HG03060 (cell line): ENCODE results near the gene TROAP.
"Not testable (repeated sequence)": the region's sequence is repeated elsewhere in the genome, so short reads cannot be mapped to it uniquely, and the experiment has no call there.

Experiments used
- ATAC-seq: cut with Tn5 transposase; IDR thresholded peaks from one replicate; pipeline ENCODE4 v1.9.1; 2021; ENCODE audit warnings: low read depth, moderate number of reproducible peaks; ENCODE audit not compliant: unreplicated experiment

TROAP gene

GRCh38 chr12:49366096-49366651, 43.1 kb downstream of the TROAP start:
- no peak for ATAC-seq

GRCh38 chr12:49366652-49367380, 43.8 kb downstream of the TROAP start:
- no peak for ATAC-seq

- ATAC-seq, result no peak
These were observed 44.6 kb downstream of the TROAP start, which contains the start of gene SPATS2 for GRCh38 chr12:49367381-49368239. TSS of gene SPATS2 (plus strand) at chr12:49367462. CDS start at chr12:49461013, 93,551 bp downstream.

GRCh38 chr12:49368240-49368600, 45.2 kb downstream of the TROAP start:
- no peak for ATAC-seq

- no peak for ATAC-seq
These were observed 46.5 kb downstream of the TROAP start for GRCh38 chr12:49369411-49370145.

- no peak for ATAC-seq
These were observed 47.5 kb downstream of the TROAP start for GRCh38 chr12:49370539-49370938.

- ATAC-seq, result no peak
These were observed 52.4 kb downstream of the TROAP start for GRCh38 chr12:49375406-49375805.

- ATAC-seq, result no peak
These were observed 54.3 kb downstream of the TROAP start for GRCh38 chr12:49377386-49377785.

- ATAC-seq, result not testable (repeated sequence)
These were observed 57.1 kb downstream of the TROAP start for GRCh38 chr12:49380184-49380583.
